Measurements from ENCODE around the gene PIGS.

DNA sequence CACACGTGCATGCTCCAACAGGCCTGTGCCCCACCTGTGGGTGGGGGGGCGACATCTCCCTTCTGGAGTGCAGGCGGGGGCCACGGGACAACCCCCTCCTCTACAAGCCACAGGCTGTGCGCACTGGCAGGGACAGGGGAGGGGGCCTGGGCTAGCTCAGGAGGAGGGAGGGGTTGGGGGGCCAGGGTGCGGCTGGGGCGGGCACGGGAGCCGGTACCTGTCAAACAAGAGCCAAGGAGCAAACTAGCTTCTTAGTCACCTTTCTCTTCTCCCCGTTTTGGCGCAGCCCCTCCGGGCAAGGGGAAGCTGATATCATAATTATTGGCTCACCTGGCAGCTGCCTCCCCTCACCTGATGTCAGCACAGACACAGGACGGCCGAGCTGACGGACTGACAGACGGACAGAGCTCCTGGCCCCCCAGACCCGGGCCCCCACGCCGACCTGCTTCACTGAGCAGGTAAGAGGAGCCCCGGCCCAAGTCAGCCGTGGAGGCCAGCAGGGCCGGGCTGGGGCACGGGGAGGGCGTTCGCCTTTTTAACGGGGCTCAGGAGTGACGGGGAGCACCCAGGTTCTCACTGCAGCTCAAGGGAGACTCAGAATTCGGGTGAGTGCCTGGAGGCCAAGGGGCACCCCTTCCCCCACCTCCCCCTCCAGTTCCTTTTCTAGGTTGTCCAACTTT, 65.2 kb downstream of the PIGS start, which contains the start of gene FOXN1:
- TF ChIP-seq CTCF (IDR thresholded peaks at IDR 0.05; ENCODE audit: low read length) (no peak), EZH2 (IDR thresholded peaks at IDR 0.05; ENCODE audit: borderline replicate concordance, low read length) (no peak)
